Ovary (tissue), 9 donors: ENCODE data around the gene YARS2. TPM values are rescaled to one million over a fixed set of nuclear protein-coding genes. Genes with fewer than 3 reads are reported as not detected.
A peak's percentile ranks its signal among the peaks of the same experiment; 100 is the strongest.

ENCODE experiments used
- DNase-seq, 5 donors: peaks; one replicate each; pipeline ENCODE4 v3.0.0-alpha.2; 2019 to 2020
- H3K27ac ChIP-seq, 2 donors: fragments of 200-600 bp; one replicate each; pipeline versions ENCODE4 v1.5.1 to v1.8.0; 2019 to 2022
- H3K27me3 ChIP-seq: fragments of 200-600 bp; one replicate; pipeline ENCODE4 v1.8.0; 2022
- H3K36me3 ChIP-seq: fragments of 200-600 bp; sonication (generic); one replicate; pipeline ENCODE4 v1.5.1; 2019
- H3K4me1 ChIP-seq: one replicate; pipeline ENCODE4 v1.8.1; 2013; ENCODE audit warnings: mild to moderate bottlenecking, moderate library complexity; ENCODE audit not compliant: insufficient read depth
- H3K4me3 ChIP-seq: fragments of 200-600 bp; sonication (generic); one replicate; pipeline ENCODE4 v1.5.1; 2017
- H3K9me3 ChIP-seq, 2 donors: fragments of 200-600 bp in 1 of 2; sonication (generic) in 1 of 2; one replicate each; pipeline versions ENCODE4 v1.5.1 to v1.8.1; 2013 to 2019; ENCODE audit warnings: mild to moderate bottlenecking in 1 of 2, moderate library complexity in 1 of 2
- CTCF ChIP-seq, 3 donors: fragments of 450-650 bp in 2 of 3; fragments of 200-600 bp in 1 of 3; IDR thresholded peaks; one replicate each; pipeline versions ENCODE4 v1.5.1 to v1.8.0; 2016 to 2022; ENCODE audit warnings: antibody characterized with exemption in 3 of 3, mild to moderate bottlenecking in 1 of 3
- EP300 ChIP-seq: sonication (generic); formaldehyde crosslinking; IDR thresholded peaks from one replicate; pipeline ENCODE4 v1.6.1; 2017; ENCODE audit warnings: antibody characterized with exemption
- POLR2A ChIP-seq: fragments of 450-650 bp; IDR thresholded peaks from one replicate; pipeline ENCODE4 v1.6.1; 2017; ENCODE audit warnings: antibody characterized with exemption, mild to moderate bottlenecking, moderate library complexity
- WGBS, 3 donors: extraction: QIAGEN DNeasy Blood & Tissue Kit in 1 of 3; methylation state at CpG; one replicate each; pipeline versions ENCODE4 v1.1.5 to v1.1.7; 2013 to 2017; 5-methylcytosine and 5-hydroxymethylcytosine counted together
- intact Hi-C, 4 donors: fragments of 100-400 bp; cut with DNase I; formaldehyde crosslinking; loops; one replicate each; pipeline versions ENCODE4 v1.11.0 to v1.15.1; 2022 to 2023
- polyA plus RNA-seq, 2 donors: library from polyadenylated mRNA; stranded (reverse); fragments of 200-250 nt in 1 of 2; fragments of 350-450 nt in 1 of 2; fragmentation: Illumina TruSeq in 1 of 2; extraction: RNeasy Lipid Tissue Mini Kit (QIAGEN cat#74804) in 1 of 2; gene quantifications; one replicate each; pipeline ENCODE4 v1.2.3, GENCODE V29; 2013 to 2014
- total RNA-seq, 7 donors: library from RNA; depleted of rRNA in 2 of 7; stranded (reverse); fragments of >200 nt in 2 of 7; fragmentation: NEBNext Ultra II Directional in 3 of 7; extraction: Animal tissue kit (Norgen Biotek cat#: 25700) in 3 of 7; gene quantifications; one replicate each; pipeline versions ENCODE4 v1.1.0 to v1.2.4, GENCODE V29; 2016 to 2023
- donor health status: DM: no; HTN: no; CAD: no; lungs with moderate emphysema.
- donor health status: DM: no; HTN: no; CAD: no.
- donor health status: Bipolar disorder and iron deficiency.
- donor health status: DM: yes; HTN: yes; CAD: no.
- donor health status: DM: no; HTN: no; CAD: no.
- donor health status: DM: yes; HTN: yes; CAD: no.

The YARS2 gene
- total and polyA plus RNA-seq, 9 donors: 9.4 to 20.6 (median 12.9) TPM

- 78 to 83% (median 82%) methylated on average over 3 of the region's 3 CpGs for WGBS, 3 donors
- Histone ChIP-seq H3K9me3 (no peaks in the 10 kb centered on the region), H3K4me3 (no peak overlapping the region), H3K4me1 (peaks cover 1% of the 10 kb centered on the region), H3K27me3 (no peaks in the 10 kb centered on the region), H3K27ac (no peak overlapping the region), H3K36me3 (no peaks in the 10 kb centered on the region)
- intact Hi-C loops: loop anchor here in 3 of 4 donors (5.0 to 10.0 kb wide), 2 partner anchors 160 to 1268 kb away; partner anchors contain the start of gene ALG10 (in 1 of the 3)
- no peak for DNase-seq
- TF ChIP-seq POLR2A: no peak
- TF ChIP-seq EP300: no peak
- TF ChIP-seq CTCF (IDR thresholded peaks at IDR 0.05): no peak
Observed at GRCh38 chr12:32757157-32757556, 1.5 kb upstream of the YARS2 start.

- Histone ChIP-seq H3K4me1 (peaks cover 1% of the 10 kb centered on the region), H3K27ac (no peak overlapping the region), H3K36me3 (no peaks in the 10 kb centered on the region), H3K9me3 (no peaks in the 10 kb centered on the region), H3K27me3 (no peaks in the 10 kb centered on the region), H3K4me3 (no peak overlapping the region)
- intact Hi-C loops: loop anchor here in 3 of 4 donors (1.0 to 10.0 kb wide), 3 partner anchors 161 to 1268 kb away; partner anchors contain the start of gene ALG10 (in 1 of the 3)
- DNase-seq: peak in 1 of 5 donors; percentile 22
- 24 to 26% (median 26%) methylated on average over 8 of the region's 8 CpGs for WGBS, 3 donors
- TF ChIP-seq CTCF (IDR thresholded peaks at IDR 0.05) (no peak), EP300 (no peak), POLR2A (no peak)
Observed at GRCh38 chr12:32756476-32757066, 874 bp upstream of the YARS2 start.

- Histone ChIP-seq H3K9me3 (no peaks in the 10 kb centered on the region), H3K4me3 (peak overlapping the region; percentile 64), H3K4me1 (peaks cover 1% of the 10 kb centered on the region), H3K27me3 (no peaks in the 10 kb centered on the region), H3K36me3 (no peaks in the 10 kb centered on the region), H3K27ac (peak overlapping the region; percentile 85 to 87)
- WGBS, 3 donors: 0 to 1% (median 0%) methylated on average over 35 to 40 of the region's 40 CpGs
- peak; percentile 40 to 69 (median 57) for DNase-seq
- peak in 2 of 3 donors; percentile 21 to 55 for TF ChIP-seq CTCF (IDR thresholded peaks at IDR 0.05)
- TF ChIP-seq EP300: no peak
- TF ChIP-seq POLR2A: no peak
- intact Hi-C loops: loop anchor here in 3 of 4 donors (5.0 to 10.0 kb wide), 2 partner anchors 162 to 1270 kb away; partner anchors contain the start of gene ALG10 (in 1 of the 3)
Observed at GRCh38 chr12:32755051-32755653, 545 bp downstream of the YARS2 start.

GRCh38 chr12:32754111-32754510, 1.6 kb downstream of the YARS2 start:
- Histone ChIP-seq H3K4me1 (peaks cover 1% of the 10 kb centered on the region), H3K27me3 (no peaks in the 10 kb centered on the region), H3K27ac (no peak overlapping the region), H3K9me3 (no peaks in the 10 kb centered on the region), H3K4me3 (no peak overlapping the region), H3K36me3 (no peaks in the 10 kb centered on the region)
- no peak for TF ChIP-seq CTCF (IDR thresholded peaks at IDR 0.05)
- intact Hi-C loops: loop anchor here in 1 of 4 donors (10.0 kb wide), 1 partner anchor 1271 kb away; the partner anchor contains the start of gene ALG10
- WGBS, 3 donors: 9 to 22% (median 9%) methylated on average over 2 of the region's 2 CpGs
- no peak for DNase-seq
